ENCODE results near the gene CTTN. TPM values are rescaled to one million over a fixed set of nuclear protein-coding genes. Genes with fewer than 3 reads are reported as not detected.
A peak's percentile ranks its signal among the peaks of the same experiment; 100 is the strongest.

Gene CTTN
- total RNA-seq, 6 experiments from 2014 or later, result 365 to 411 (median 374) TPM

DNA sequence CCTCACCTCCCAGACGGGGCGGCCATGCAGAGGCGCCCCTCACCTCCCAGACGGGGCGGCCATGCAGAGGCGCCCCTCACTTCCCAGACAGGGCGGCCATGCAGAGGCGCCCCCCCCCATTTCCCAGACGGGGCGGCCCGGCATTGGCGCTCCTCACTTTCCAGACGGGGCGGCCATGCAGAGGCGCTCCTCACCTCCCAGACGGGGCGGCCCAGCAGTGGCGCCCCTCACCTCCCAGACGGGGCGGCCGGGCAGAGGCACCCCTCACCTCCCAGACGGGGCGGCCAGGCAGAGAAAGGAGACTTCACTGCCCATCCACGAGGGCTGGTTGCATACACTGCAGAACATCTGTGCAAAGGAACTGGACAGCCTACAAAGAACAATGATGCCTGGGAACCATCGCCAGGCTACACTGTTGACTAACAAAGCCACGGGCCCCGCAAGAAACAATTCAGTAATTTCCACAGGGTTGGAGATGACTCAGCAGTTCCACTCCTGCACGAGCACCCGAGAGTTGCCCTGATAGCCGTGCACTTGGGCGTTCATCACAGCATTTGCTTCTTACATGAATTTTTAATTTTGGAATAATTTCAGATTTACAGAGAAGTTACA lies 58.7 kb downstream of the CTTN start:
- Mint-ChIP-seq H3K9me3 (no peaks in the 10 kb centered on the region), H3K4me3 (no peak overlapping the region), H3K4me1 (ENCODE audit: low read depth) (peaks cover 4% of the 10 kb centered on the region; the same call in 1 of the 2 replicates), H3K27me3 (ENCODE audit: insufficient read depth) (peaks cover 3% of the 10 kb centered on the region), H3K27ac (no peak overlapping the region), H3K36me3 (ENCODE audit: low read depth) (no peaks in the 10 kb centered on the region)
- no peak for TF ChIP-seq CTCF (IDR thresholded peaks at IDR 0.05)
- peak; percentile 33 for DNase-seq

DNA sequence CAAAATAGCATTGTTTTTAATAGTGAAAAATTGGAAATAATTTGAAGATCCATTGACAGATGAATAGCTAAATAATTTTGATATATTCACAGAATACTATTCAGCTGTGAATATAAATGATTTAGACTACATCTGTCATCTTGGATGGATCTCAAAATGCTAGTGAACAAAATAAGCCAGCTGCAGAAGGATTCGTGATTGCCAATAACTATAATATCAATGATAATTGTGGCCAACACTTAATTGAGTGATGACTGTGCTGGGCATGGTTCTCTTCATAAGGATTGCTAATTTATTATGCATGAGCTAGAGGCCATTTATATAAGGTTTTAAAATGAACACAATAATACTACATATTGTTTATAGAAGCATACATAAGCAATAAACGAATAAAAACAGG lies 60.4 kb downstream of the CTTN start:
- TF ChIP-seq CTCF (IDR thresholded peaks at IDR 0.05), result no peak

GRCh38 chr11:70460111-70460510 lies 61.8 kb downstream of the CTTN start:
- H3K4me1 Mint-ChIP-seq (ENCODE audit: low read depth), result peaks cover 4% of the 10 kb centered on the region; the same call in 1 of the 2 replicates
- H3K4me3 Mint-ChIP-seq, result no peak overlapping the region
- TF ChIP-seq CTCF (IDR thresholded peaks at IDR 0.05), result no peak
- H3K27ac Mint-ChIP-seq, result no peak overlapping the region
- H3K9me3 Mint-ChIP-seq, result no peaks in the 10 kb centered on the region
- peaks cover 5% of the 10 kb centered on the region; the same call in 1 of the 2 replicates for H3K27me3 Mint-ChIP-seq (ENCODE audit: insufficient read depth)
- no peak for DNase-seq
- no peaks in the 10 kb centered on the region for H3K36me3 Mint-ChIP-seq (ENCODE audit: low read depth)

More for the DNA sequence above, 60.4 kb downstream of the CTTN start:
- peaks cover 3% of the 10 kb centered on the region for H3K27me3 Mint-ChIP-seq (ENCODE audit: insufficient read depth)
- H3K4me3 Mint-ChIP-seq, result no peak overlapping the region
- no peak for DNase-seq
- H3K36me3 Mint-ChIP-seq (ENCODE audit: low read depth), result no peaks in the 10 kb centered on the region
- no peak overlapping the region for H3K27ac Mint-ChIP-seq
- peaks cover 4% of the 10 kb centered on the region; the same call in 1 of the 2 replicates for H3K4me1 Mint-ChIP-seq (ENCODE audit: low read depth)
- no peaks in the 10 kb centered on the region for H3K9me3 Mint-ChIP-seq

- DNase-seq, result no peak
- no peaks in the 10 kb centered on the region for H3K36me3 Mint-ChIP-seq (ENCODE audit: low read depth)
- H3K4me3 Mint-ChIP-seq, result no peak overlapping the region
- H3K9me3 Mint-ChIP-seq, result no peaks in the 10 kb centered on the region
- TF ChIP-seq CTCF (IDR thresholded peaks at IDR 0.05), result no peak
- H3K27me3 Mint-ChIP-seq (ENCODE audit: insufficient read depth), result peaks cover 5% of the 10 kb centered on the region
- peaks cover 4% of the 10 kb centered on the region; the same call in 1 of the 2 replicates for H3K4me1 Mint-ChIP-seq (ENCODE audit: low read depth)
- H3K27ac Mint-ChIP-seq, result no peak overlapping the region
Observed at GRCh38 chr11:70460964-70461363, 62.6 kb downstream of the CTTN start.

GRCh38 chr11:70462818-70463477 lies 64.6 kb downstream of the CTTN start:
- H3K4me1 Mint-ChIP-seq (ENCODE audit: low read depth), result no peaks in the 10 kb centered on the region
- no peaks in the 10 kb centered on the region for H3K9me3 Mint-ChIP-seq
- TF ChIP-seq CTCF (IDR thresholded peaks at IDR 0.05), result no peak
- peaks cover 8% of the 10 kb centered on the region for H3K27me3 Mint-ChIP-seq (ENCODE audit: insufficient read depth)
- H3K4me3 Mint-ChIP-seq, result no peak overlapping the region
- no peak for DNase-seq
- no peak overlapping the region for H3K27ac Mint-ChIP-seq
- no peaks in the 10 kb centered on the region for H3K36me3 Mint-ChIP-seq (ENCODE audit: low read depth)
